Liver (tissue), 3 donors: ENCODE results near the gene VOPP1.

Experiments used
- GABPA ChIP-seq, 2 donors: IDR thresholded peaks in 1 of 2; conservative IDR thresholded peaks in 1 of 2; 2 replicates each; pipeline ENCODE4 v1.6.1; 2016; ENCODE audit warnings: antibody characterized with exemption in 2 of 2, mild to moderate bottlenecking in 1 of 2, moderate library complexity in 1 of 2
- HNF4G ChIP-seq: IDR thresholded peaks from 2 replicates; pipeline ENCODE4 v1.6.1; 2016; ENCODE audit warnings: antibody characterized with exemption
- JUND ChIP-seq, 2 donors: IDR thresholded peaks; 2 replicates each; pipeline ENCODE4 v1.6.1; 2016; ENCODE audit warnings: antibody characterized with exemption in 2 of 2
- RAD21 ChIP-seq, 2 donors: IDR thresholded peaks; 2 replicates each; pipeline ENCODE4 v1.6.1; 2016; ENCODE audit warnings: antibody characterized with exemption in 2 of 2, mild to moderate bottlenecking in 2 of 2
- RXRA ChIP-seq, 2 donors: IDR thresholded peaks; 2 replicates each; pipeline ENCODE4 v1.6.1; 2017 to 2018; ENCODE audit warnings: antibody characterized with exemption in 2 of 2, mild to moderate bottlenecking in 1 of 2
- TF ChIP-seq, protein P1 (sequence below): fragments of 150-350 bp; IDR thresholded peaks from 2 replicates; pipeline ENCODE4 v1.5.1; 2017; ENCODE audit warnings: improper control_type of control experiment, low read depth, low read length; ENCODE audit not compliant: missing input control
- TF ChIP-seq, protein P2 (sequence below): IDR thresholded peaks from 2 replicates; pipeline ENCODE4 v1.6.1; 2016; ENCODE audit warnings: antibody characterized with exemption
- TF ChIP-seq, protein P3 (sequence below): IDR thresholded peaks from 2 replicates; pipeline ENCODE4 v1.6.1; 2016; ENCODE audit warnings: antibody characterized with exemption, mild to moderate bottlenecking
- donor health status: healthy.
- donor health status: healthy.

DNA sequence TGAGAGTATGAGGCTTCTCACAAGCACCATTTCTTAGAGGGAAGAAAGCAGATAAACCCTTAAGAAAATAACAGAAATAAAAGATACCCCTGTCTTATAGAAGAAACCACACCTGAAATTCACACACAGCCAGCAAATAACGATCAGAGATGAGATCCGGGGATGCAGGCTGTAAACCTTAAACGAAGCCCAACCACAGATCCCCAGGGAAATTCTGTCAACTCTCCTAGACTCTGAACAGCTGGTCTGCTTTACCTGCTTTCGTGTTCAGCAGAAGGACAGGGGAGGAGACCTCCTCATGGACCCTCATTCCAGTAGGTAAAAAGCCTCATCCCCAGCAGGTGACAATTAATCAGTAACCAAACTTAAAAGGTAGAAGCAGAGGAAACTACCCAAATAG lies 45.0 kb downstream of the VOPP1 start:
- TF ChIP-seq, protein P1, sequence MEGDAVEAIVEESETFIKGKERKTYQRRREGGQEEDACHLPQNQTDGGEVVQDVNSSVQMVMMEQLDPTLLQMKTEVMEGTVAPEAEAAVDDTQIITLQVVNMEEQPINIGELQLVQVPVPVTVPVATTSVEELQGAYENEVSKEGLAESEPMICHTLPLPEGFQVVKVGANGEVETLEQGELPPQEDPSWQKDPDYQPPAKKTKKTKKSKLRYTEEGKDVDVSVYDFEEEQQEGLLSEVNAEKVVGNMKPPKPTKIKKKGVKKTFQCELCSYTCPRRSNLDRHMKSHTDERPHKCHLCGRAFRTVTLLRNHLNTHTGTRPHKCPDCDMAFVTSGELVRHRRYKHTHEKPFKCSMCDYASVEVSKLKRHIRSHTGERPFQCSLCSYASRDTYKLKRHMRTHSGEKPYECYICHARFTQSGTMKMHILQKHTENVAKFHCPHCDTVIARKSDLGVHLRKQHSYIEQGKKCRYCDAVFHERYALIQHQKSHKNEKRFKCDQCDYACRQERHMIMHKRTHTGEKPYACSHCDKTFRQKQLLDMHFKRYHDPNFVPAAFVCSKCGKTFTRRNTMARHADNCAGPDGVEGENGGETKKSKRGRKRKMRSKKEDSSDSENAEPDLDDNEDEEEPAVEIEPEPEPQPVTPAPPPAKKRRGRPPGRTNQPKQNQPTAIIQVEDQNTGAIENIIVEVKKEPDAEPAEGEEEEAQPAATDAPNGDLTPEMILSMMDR = no peak
- TF ChIP-seq RAD21 (IDR thresholded peaks at IDR 0.05) (no peak), RXRA (IDR thresholded peaks at IDR 0.05) (no peak), JUND (IDR thresholded peaks at IDR 0.05) (no peak), HNF4G (no peak), GABPA (IDR thresholded peaks at IDR 0.05 in 1 of 2, conservative IDR thresholded peaks at IDR 0.05 in 1 of 2) (no peak)
- TF ChIP-seq, protein P2, sequence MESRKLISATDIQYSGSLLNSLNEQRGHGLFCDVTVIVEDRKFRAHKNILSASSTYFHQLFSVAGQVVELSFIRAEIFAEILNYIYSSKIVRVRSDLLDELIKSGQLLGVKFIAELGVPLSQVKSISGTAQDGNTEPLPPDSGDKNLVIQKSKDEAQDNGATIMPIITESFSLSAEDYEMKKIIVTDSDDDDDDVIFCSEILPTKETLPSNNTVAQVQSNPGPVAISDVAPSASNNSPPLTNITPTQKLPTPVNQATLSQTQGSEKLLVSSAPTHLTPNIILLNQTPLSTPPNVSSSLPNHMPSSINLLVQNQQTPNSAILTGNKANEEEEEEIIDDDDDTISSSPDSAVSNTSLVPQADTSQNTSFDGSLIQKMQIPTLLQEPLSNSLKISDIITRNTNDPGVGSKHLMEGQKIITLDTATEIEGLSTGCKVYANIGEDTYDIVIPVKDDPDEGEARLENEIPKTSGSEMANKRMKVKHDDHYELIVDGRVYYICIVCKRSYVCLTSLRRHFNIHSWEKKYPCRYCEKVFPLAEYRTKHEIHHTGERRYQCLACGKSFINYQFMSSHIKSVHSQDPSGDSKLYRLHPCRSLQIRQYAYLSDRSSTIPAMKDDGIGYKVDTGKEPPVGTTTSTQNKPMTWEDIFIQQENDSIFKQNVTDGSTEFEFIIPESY = no peak
- TF ChIP-seq, protein P3, sequence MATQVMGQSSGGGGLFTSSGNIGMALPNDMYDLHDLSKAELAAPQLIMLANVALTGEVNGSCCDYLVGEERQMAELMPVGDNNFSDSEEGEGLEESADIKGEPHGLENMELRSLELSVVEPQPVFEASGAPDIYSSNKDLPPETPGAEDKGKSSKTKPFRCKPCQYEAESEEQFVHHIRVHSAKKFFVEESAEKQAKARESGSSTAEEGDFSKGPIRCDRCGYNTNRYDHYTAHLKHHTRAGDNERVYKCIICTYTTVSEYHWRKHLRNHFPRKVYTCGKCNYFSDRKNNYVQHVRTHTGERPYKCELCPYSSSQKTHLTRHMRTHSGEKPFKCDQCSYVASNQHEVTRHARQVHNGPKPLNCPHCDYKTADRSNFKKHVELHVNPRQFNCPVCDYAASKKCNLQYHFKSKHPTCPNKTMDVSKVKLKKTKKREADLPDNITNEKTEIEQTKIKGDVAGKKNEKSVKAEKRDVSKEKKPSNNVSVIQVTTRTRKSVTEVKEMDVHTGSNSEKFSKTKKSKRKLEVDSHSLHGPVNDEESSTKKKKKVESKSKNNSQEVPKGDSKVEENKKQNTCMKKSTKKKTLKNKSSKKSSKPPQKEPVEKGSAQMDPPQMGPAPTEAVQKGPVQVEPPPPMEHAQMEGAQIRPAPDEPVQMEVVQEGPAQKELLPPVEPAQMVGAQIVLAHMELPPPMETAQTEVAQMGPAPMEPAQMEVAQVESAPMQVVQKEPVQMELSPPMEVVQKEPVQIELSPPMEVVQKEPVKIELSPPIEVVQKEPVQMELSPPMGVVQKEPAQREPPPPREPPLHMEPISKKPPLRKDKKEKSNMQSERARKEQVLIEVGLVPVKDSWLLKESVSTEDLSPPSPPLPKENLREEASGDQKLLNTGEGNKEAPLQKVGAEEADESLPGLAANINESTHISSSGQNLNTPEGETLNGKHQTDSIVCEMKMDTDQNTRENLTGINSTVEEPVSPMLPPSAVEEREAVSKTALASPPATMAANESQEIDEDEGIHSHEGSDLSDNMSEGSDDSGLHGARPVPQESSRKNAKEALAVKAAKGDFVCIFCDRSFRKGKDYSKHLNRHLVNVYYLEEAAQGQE = no peak
